Lower leg skin (tissue), 3 donors: Measurements from ENCODE around the gene ULK1.

ENCODE experiments used
- POLR2A ChIP-seq, 2 donors: fragments of 450-650 bp; IDR thresholded peaks; one replicate each; pipeline ENCODE4 v1.6.1; 2016 to 2017; ENCODE audit warnings: antibody characterized with exemption in 2 of 2, mild to moderate bottlenecking in 1 of 2, moderate library complexity in 1 of 2
- TF ChIP-seq, protein P1 (sequence below), 3 donors: fragments of 450-650 bp; IDR thresholded peaks; one replicate each; pipeline ENCODE4 v1.5.1; 2016; ENCODE audit warnings: antibody characterized with exemption in 3 of 3, mild to moderate bottlenecking in 3 of 3, moderate library complexity in 2 of 3

DNA sequence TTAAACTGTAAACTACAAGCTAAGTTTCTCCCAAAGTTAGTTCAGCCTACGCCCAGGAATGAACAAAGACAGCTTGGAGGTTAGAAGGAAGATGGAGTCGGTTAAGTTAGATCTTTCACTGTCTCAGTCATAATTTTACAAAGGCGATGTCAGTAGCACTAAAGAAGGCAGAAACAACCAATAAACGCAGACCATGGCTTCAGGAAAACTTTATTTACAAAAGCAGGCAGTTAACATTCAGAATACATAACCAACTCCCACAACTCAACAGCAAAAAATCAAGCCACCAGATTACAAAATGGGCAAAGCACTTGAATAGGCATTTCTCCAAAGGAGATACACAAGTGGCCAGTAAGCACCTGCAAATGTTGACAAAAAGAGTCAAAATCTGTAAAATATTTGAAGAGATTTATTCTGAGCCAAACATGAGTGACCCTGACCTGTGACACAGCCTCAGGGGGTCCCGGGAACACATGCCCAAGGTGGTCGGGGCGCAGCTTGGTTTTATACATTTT, 8.8 kb upstream of the ULK1 start:
- TF ChIP-seq, protein P1, sequence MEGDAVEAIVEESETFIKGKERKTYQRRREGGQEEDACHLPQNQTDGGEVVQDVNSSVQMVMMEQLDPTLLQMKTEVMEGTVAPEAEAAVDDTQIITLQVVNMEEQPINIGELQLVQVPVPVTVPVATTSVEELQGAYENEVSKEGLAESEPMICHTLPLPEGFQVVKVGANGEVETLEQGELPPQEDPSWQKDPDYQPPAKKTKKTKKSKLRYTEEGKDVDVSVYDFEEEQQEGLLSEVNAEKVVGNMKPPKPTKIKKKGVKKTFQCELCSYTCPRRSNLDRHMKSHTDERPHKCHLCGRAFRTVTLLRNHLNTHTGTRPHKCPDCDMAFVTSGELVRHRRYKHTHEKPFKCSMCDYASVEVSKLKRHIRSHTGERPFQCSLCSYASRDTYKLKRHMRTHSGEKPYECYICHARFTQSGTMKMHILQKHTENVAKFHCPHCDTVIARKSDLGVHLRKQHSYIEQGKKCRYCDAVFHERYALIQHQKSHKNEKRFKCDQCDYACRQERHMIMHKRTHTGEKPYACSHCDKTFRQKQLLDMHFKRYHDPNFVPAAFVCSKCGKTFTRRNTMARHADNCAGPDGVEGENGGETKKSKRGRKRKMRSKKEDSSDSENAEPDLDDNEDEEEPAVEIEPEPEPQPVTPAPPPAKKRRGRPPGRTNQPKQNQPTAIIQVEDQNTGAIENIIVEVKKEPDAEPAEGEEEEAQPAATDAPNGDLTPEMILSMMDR (IDR thresholded peaks at IDR 0.05), result no peak
- no peak for TF ChIP-seq POLR2A (IDR thresholded peaks at IDR 0.05)
